Anterior cingulate cortex (tissue), 58 donors: ENCODE measurements around the gene PLCH1.

Experiments
- DNase-seq, 58 donors: peaks; one replicate each; lab custom pipeline; 2025; lab: John Stamatoyannopoulos, UW

Gene PLCH1

GRCh38 chr3:155745795-155746550 is 1.1 kb upstream of the PLCH1 start:
- peak in 22 of 58 donors; percentile 3 to 32 (median 14) for DNase-seq

DNA sequence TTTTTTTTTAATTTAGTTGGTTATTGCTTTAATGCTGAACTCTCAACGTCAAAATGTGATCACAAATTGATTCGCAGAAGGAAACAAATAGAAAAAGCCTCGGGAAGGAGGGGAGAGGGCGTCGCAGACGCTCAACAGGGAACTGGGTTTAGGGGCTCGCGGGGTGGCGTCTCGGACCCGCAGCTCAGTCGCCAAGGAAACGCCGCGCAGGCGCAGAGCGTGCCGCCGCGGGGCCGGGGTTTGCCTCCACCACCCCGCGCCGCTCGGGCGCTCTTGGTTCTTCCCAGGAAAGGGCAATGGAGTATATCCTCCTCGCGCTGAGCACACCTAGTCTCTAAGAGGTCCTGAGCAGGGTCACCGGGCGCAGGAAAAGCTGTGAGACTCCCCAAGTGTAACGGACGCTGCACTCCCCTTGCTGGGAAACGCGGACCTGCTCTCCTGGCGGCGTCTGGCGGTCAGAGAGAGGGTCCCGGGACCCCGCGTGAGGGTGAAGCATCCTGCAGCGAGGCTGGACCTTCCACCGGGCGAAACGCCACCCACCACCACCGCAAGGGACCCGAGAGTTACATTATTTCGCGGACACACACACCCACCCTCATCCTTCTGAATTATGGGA is 753 bp downstream of the PLCH1 start:
- peak in 50 of 58 donors; percentile 4 to 72 (median 29) for DNase-seq

GRCh38 chr3:155743606-155744005 is 1.3 kb downstream of the PLCH1 start:
- DNase-seq: no peak

- DNase-seq: no peak
Observed at GRCh38 chr3:155742349-155742965, 2.4 kb downstream of the PLCH1 start.

DNA sequence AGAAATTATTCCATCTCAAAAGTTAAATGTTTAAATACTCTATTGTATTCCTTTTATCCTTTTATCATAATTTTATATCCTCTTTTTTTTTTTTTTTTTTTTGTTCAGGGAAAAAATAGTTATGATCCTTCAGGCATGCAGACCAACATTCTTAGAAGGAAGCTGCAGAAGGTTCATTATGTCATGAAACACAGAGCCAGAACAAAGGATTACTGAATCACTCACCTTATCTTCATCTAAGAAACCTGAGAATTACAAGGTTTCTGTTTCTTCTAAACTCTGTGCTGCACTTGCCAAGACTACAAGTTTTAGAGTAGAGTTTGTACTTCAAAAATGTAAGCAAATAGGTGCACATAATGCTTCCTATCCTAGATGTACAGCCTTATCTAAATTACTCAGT is 3.3 kb downstream of the PLCH1 start:
- no peak for DNase-seq

- DNase-seq: no peak
Observed at GRCh38 chr3:155741101-155741500, 3.8 kb downstream of the PLCH1 start.

- DNase-seq: no peak
Observed at GRCh38 chr3:155739154-155739553, 5.7 kb downstream of the PLCH1 start.

DNA sequence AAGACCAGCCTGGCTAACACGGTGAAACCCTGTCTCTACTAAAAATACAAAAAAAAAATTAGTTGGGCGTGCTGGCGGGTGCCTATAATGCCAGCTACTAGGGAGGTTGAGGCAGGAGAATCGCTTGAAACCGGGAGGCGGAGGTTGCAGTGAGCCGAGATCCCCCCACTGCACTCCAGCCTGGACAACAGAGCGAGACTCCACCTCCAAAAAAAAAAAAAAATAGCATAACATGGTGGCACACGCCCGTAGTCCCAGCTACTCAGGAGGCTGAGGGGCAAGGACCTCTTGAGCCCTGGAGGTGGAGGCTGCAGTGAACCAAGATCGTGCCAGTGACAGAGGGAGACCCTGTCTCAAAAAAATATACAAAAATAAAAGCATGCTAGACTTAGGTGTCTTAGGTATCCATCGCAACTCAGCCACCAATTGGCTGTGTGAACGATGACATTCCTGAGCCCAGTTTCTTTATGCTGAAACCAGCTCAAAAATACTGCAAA is 6.2 kb downstream of the PLCH1 start:
- no peak for DNase-seq

- DNase-seq: no peak
Observed at GRCh38 chr3:155737844-155738460, 6.9 kb downstream of the PLCH1 start.

DNA sequence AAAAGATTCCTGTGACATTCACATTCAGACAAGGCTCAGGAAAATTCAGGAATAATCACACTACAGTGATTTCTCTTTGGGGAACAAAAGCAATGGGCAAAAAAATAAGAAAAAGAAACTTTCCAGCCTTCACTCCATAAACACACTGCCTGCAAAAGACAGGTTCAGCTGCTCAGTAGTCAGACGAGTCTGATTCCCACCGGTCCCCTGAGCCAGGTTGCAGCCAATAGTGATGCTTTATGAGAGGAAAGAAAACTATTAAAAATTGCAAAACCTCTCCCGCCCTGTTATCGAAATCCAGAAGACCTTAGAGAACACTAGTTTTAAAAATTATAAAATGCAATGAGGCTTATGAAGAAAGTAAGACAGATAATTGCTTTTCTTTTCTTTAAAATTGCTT is 8.5 kb downstream of the PLCH1 start:
- DNase-seq: no peak

GRCh38 chr3:155730843-155731242 is 14.0 kb downstream of the PLCH1 start:
- no peak for DNase-seq

DNA sequence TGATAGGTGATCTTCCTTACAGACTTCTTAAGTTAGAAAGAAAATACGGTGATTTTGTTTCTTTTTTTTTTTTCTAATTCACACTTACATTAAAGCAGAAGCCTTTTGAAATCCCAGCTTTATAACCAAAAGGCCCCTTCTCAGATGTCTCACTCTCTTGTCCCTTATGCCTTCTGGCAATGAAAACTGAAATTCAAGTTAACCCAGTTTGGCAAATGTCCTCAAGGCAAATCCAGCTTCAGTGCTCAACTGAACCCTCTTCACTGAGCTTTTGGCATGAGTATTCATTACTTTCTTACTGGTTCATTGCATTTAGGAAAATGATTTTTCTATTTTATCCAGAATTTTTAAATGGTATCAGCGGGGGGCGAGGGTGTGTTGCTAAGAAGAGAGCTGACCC is 17.0 kb downstream of the PLCH1 start:
- DNase-seq: no peak

GRCh38 chr3:155714295-155714718 is 30.6 kb downstream of the PLCH1 start:
- no peak for DNase-seq

- DNase-seq: no peak
Observed at GRCh38 chr3:155712008-155712407, 32.9 kb downstream of the PLCH1 start.

DNA sequence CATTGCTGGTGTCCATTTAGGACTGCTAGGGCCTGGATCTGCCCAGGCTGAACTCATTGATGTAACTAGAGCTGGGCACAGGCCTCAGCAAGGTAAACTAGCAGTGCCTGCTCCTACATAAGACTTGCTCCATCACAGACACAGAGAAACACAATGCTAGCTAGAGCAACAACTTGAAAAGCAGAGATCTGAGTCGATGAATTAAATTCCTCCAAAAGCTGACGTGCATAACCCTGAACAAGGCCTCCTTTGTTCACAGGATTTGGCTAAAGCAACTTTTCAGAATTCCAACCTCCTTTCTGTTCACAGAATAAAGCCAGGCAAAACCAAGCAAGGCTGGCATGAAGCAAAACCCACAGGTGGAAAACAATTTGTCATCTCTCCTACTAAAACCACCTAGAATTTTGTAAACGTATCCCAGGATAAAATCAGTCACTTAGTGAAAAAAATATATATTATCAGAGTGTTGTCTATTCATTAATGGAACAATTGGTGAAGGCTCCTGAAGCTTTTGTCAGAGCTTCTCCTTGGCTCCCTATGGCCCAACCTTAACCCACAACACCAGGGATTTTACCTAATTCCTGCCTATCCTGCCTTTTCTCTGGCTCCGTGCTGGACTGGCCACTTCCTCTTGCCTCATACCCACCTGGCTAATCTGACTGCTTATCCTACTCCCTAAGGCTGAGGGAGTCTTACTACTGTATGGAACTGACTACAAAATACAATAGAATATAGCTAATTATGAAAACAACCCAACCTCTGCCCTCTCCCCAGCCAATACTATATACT is 39.9 kb downstream of the PLCH1 start:
- DNase-seq: peak in 11 of 58 donors; percentile 1 to 49 (median 9)

DNA sequence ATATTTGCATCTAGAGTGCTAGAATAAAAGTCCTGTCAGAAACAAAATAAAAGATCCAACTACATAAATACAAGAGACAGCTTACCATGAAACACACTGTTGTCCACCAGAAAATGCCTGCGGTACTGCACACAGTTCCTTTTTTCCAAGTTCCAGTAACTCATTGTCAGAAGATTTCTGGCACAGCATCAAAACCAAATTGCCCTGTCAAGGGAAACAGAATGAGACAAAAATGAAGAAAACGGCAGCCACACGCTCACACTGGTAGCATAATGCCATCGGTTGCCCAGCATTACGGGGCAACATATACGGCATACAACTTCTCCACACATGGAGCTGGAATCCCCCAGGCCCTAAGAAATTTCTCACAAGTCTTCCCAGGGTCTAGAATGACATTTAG is 40.8 kb downstream of the PLCH1 start:
- DNase-seq: peak in 5 of 58 donors; percentile 2 to 12 (median 7)

GRCh38 chr3:155702745-155703591 is 41.9 kb downstream of the PLCH1 start:
- no peak for DNase-seq

GRCh38 chr3:155701882-155702465 is 42.9 kb downstream of the PLCH1 start:
- peak in 2 of 58 donors; percentile 26 to 50 for DNase-seq

- DNase-seq: no peak
Observed at GRCh38 chr3:155697542-155697941, 47.3 kb downstream of the PLCH1 start.
